ENCODE measurements around the gene SSR1.
A peak's percentile ranks its signal among the peaks of the same experiment; 100 is the strongest.

SSR1 gene

GRCh38 chr6:7236306-7237209 is 76.4 kb downstream of the SSR1 start:
- DNase-seq = no peak

DNA sequence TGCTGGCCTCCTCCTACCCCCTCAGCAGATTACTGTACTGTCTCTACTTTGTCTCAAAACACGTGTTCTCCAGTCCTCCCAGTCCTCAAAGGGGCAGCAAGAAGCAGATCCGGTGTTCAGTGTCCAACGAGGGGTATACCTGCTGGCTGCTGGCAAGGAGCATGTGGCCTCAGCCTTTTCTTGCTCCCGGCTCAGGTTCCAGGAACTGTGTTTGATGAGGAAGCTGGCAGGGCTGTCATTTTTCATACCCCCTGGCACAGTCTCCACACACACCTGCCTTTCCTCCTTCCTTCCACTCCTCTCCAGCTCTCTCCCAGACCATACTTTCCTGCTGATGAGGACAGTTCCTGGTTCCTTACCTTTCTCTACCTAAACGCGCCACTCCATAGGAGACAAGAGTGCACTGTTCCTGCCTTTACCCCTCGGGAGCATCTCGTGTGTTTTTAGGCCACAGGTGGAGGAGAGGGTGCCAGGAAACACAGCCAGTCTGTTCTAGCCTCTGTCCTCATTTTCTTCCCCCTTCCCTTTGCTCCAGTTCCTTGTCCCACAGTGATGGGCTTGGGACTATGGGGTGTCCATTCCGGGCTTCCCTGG is 77.2 kb downstream of the SSR1 start:
- DNase-seq = no peak

DNA sequence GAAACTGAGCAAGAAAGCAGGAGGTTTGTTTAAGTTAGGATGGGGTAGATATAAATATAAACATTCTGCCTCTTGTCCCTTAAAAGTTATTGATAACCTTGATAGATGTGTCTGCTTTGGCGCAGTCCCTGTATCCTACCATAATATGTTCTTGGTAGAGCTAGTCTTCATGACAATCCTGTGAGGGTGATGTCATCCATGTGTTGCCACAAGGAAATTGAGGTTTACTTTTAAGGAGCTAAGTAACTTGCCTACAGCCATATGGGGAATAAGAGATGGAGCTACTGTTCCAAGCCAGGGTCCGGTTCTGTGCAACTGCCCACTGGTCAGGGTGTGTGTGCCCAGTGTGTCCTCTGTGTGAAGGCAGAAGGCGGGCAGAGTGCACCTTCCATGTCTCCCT is 78.5 kb downstream of the SSR1 start:
- no peak for DNase-seq

- no peak for DNase-seq
Measured at GRCh38 chr6:7232351-7232750, 80.6 kb downstream of the SSR1 start.

- no peak for DNase-seq
Measured at GRCh38 chr6:7230956-7231713, 81.9 kb downstream of the SSR1 start.

DNA sequence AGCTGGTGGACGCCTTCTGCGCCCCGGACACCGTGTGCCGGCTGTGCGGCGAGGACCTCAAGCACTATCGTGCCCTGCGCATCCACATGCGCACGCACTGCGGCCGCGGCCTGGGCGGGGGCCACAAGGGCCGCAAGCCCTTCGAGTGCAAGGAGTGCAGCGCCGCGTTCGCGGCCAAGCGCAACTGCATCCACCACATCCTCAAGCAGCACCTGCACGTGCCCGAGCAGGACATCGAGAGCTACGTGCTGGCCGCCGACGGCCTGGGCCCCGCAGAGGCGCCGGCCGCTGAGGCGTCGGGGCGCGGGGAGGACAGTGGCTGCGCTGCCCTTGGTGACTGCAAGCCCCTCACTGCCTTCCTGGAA is 82.7 kb downstream of the SSR1 start:
- DNase-seq = no peak

DNA sequence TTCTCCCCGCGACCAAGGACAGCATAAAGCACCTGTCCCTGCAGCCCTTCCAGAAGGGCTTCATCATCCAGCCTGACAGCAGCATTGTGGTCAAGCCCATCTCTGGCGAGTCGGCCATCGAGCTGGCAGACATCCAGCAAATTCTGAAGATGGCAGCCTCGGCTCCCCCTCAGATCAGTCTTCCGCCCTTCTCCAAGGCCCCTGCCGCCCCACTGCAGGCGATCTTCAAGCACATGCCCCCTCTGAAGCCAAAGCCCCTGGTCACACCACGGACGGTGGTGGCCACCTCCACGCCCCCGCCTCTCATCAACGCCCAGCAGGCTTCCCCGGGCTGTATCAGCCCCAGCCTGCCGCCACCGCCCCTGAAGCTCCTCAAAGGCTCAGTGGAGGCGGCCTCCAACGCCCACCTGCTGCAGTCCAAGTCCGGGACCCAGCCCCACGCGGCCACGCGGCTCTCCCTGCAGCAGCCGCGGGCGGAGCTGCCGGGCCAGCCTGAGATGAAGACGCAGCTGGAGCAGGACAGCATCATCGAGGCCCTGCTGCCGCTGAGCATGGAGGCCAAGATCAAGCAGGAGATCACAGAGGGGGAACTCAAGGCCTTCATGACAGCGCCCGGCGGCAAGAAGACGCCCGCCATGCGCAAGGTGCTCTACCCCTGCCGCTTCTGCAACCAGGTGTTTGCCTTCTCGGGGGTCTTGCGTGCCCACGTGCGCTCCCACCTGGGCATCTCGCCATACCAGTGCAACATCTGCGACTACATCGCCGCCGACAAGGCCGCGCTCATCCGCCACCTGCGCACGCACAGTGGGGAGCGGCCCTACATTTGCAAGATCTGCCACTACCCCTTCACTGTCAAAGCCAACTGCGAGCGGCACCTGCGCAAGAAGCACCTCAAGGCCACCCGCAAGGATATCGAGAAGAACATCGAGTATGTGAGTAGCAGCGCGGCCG is 83.3 kb downstream of the SSR1 start:
- DNase-seq = no peak

- DNase-seq = no peak
Measured at GRCh38 chr6:7228662-7229375, 84.2 kb downstream of the SSR1 start.

- peak; percentile 24 for DNase-seq
Measured at GRCh38 chr6:7224731-7225130, 88.3 kb downstream of the SSR1 start.

DNA sequence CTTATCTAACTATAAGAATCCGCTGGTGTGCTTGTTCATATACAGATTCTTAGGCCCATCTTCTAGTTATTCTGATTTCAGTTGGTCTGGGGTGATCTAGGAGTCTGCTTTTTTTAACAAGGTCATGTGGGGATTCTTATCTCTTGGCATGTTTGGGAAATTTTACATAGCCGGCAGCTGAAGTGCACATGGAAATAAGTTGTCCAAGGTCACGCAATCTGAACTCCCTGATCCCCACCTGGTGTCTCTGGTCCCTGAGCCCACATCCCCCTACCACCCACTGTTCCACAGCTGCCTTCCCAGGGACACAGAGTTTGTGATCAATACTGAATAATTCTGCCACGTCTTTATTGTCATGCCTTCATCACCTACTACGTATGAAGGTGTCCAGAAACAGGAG is 90.8 kb downstream of the SSR1 start:
- DNase-seq = no peak

DNA sequence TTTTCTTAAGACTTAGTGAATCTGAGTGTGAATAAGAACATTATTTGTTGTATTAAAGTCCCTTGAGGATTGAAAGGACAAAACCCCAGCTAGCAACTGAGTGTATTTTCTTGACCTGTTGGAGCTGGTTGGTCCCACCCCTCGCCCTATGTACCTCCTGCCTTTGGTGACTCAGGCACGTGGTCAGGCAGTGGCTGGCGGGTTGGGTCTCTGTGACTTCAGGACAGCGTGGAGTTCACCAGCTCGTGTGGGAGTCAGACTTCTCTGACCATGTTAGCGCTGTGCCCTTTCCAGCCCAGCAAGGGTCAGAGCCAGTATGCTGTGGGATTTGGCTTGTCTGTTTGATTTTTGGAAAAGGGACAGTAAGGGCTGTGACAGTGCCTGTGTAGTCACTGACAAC is 93.7 kb downstream of the SSR1 start:
- peak; percentile 39 for DNase-seq

DNA sequence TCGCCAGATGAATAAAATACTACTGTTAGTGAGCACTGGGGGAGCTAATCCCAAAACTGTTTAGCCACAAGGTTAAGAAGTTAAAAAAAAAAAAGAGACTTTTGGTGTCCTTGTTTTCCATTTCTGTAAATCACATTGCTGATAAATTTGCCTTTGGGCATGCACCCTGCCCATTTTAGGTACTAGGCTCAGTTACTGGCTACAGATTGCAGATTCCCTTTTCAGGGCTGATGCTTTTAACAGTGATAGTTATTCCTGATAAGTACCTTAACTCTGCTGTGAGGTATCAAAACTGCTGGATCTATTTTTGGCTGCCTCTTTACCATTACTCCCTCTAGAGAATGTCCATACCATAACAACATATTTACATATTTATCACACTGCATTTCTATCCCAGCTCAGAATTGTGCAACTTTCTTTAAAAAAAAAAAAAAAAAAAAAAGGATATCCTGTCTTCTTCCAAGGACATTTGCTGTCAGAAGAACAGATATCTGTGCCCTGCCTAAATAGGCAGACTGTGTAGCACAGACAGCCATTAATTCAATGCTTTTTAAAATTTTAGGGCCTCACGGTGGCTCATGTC is 94.5 kb downstream of the SSR1 start:
- DNase-seq = no peak

Measured in GDM1 (cell line).